ENCODE measurements around the gene QKI. TPM values are rescaled to one million over a fixed set of nuclear protein-coding genes. Genes with fewer than 3 reads are reported as not detected.
"Not testable (repeated sequence)": the region's sequence is repeated elsewhere in the genome, so short reads cannot be mapped to it uniquely, and the experiment has no call there.

Gene QKI
- polyA plus RNA-seq, 1 experiment = 143 TPM

GRCh38 chr6:163589387-163589786, 174.9 kb downstream of the QKI start:
- ChIA-PET POLR2A (no interaction called here), CTCF (interaction anchor here (0.8 kb wide), 1 partner anchor 28 kb away, joined by 3 read pairs; no protein-coding TSS in a partner anchor)
- Histone ChIP-seq H3K36me3 (ENCODE audit: control insufficient read depth, insufficient read depth, low read length) (no peaks in the 10 kb centered on the region), H3K4me3 (ENCODE audit: low read depth, low read length) (no peak overlapping the region), H3K27me3 (ENCODE audit: control insufficient read depth, insufficient read depth, low read length) (no peaks in the 10 kb centered on the region)
- no peak for DNase-seq (ENCODE audit: low read depth)
- TF ChIP-seq CTCF (IDR thresholded peaks at IDR 0.05; ENCODE audit: insufficient read depth, low read depth, low read length) = no peak

GRCh38 chr6:163590132-163590531, 175.6 kb downstream of the QKI start:
- H3K36me3 ChIP-seq (ENCODE audit: control insufficient read depth, insufficient read depth, low read length); POLR2A ChIA-PET; DNase-seq (ENCODE audit: low read depth); H3K4me3 ChIP-seq (ENCODE audit: low read depth, low read length); H3K27me3 ChIP-seq (ENCODE audit: control insufficient read depth, insufficient read depth, low read length); CTCF ChIA-PET: not testable (repeated sequence)

GRCh38 chr6:163592872-163593271, 178.4 kb downstream of the QKI start:
- no peaks in the 10 kb centered on the region for H3K27me3 ChIP-seq (ENCODE audit: control insufficient read depth, insufficient read depth, low read length)
- CTCF ChIA-PET = no interaction called here
- no peak for DNase-seq (ENCODE audit: low read depth)
- H3K4me3 ChIP-seq (ENCODE audit: low read depth, low read length) = no peak overlapping the region
- no peak for TF ChIP-seq CTCF (IDR thresholded peaks at IDR 0.05; ENCODE audit: insufficient read depth, low read depth, low read length)
- H3K36me3 ChIP-seq (ENCODE audit: control insufficient read depth, insufficient read depth, low read length) = no peaks in the 10 kb centered on the region
- POLR2A ChIA-PET = no interaction called here

- H3K36me3 ChIP-seq (ENCODE audit: control insufficient read depth, insufficient read depth, low read length) = no peaks in the 10 kb centered on the region
- no peak overlapping the region for H3K4me3 ChIP-seq (ENCODE audit: low read depth, low read length)
- DNase-seq (ENCODE audit: low read depth) = no peak
- TF ChIP-seq CTCF (IDR thresholded peaks at IDR 0.05; ENCODE audit: insufficient read depth, low read depth, low read length) = no peak
- ChIA-PET CTCF (no interaction called here), POLR2A (no interaction called here)
- H3K27me3 ChIP-seq (ENCODE audit: control insufficient read depth, insufficient read depth, low read length) = 0 out of 2 replicates have a peak, but pooled peaks cover 1% of the 10 kb centered on the region
Observed at GRCh38 chr6:163596174-163596573, 181.7 kb downstream of the QKI start.

- CTCF ChIA-PET = interaction anchor here (1.1 kb wide), 1 partner anchor 12 kb away, joined by 3 read pairs; no protein-coding TSS in a partner anchor
- peaks cover 1% of the 10 kb centered on the region; the same call in 1 of the 2 replicates for H3K27me3 ChIP-seq (ENCODE audit: control insufficient read depth, insufficient read depth, low read length)
- POLR2A ChIA-PET = no interaction called here
- H3K36me3 ChIP-seq (ENCODE audit: control insufficient read depth, insufficient read depth, low read length) = no peaks in the 10 kb centered on the region
- H3K4me3 ChIP-seq (ENCODE audit: low read depth, low read length) = no peak overlapping the region
- no peak for TF ChIP-seq CTCF (IDR thresholded peaks at IDR 0.05; ENCODE audit: insufficient read depth, low read depth, low read length)
- no peak for DNase-seq (ENCODE audit: low read depth)
Observed at GRCh38 chr6:163599136-163599535, 184.6 kb downstream of the QKI start.

- H3K27me3 ChIP-seq (ENCODE audit: control insufficient read depth, insufficient read depth, low read length) = peaks cover 1% of the 10 kb centered on the region; the same call in 1 of the 2 replicates
- no peak overlapping the region for H3K4me3 ChIP-seq (ENCODE audit: low read depth, low read length)
- H3K36me3 ChIP-seq (ENCODE audit: control insufficient read depth, insufficient read depth, low read length) = no peaks in the 10 kb centered on the region
- no peak for DNase-seq (ENCODE audit: low read depth)
- ChIA-PET POLR2A (no interaction called here), CTCF (interaction anchor here (1.1 kb wide), 1 partner anchor 13 kb away, joined by 3 read pairs; no protein-coding TSS in a partner anchor)
- no peak for TF ChIP-seq CTCF (IDR thresholded peaks at IDR 0.05; ENCODE audit: insufficient read depth, low read depth, low read length)
Observed at GRCh38 chr6:163599684-163600083, 185.2 kb downstream of the QKI start.

Data from BJ (cell line).